CD4-positive, alpha-beta T cell (primary cell): Measurements from ENCODE around the gene MAN1C1. TPM values are rescaled to one million over a fixed set of nuclear protein-coding genes. Genes with fewer than 3 reads are reported as not detected.
"Not testable (repeated sequence)": the region's sequence is repeated elsewhere in the genome, so short reads cannot be mapped to it uniquely, and the experiment has no call there.

Source experiments
- ATAC-seq: fragments of 200-7000 bp; cut with Tn5 transposase; one replicate; pipeline ENCODE4 v1.10.0; 2022; ENCODE audit warnings: mild to moderate bottlenecking; ENCODE audit not compliant: poor library complexity
- CTCF ChIA-PET: fragments of 350-600 bp; sonication (Branson Sonifier 250); formaldehyde crosslinking; loops from one replicate; lab custom pipeline; 2021; ENCODE audit warnings: antibody characterized with exemption, inconsistent platforms; lab: Charles Lee
- POLR2A ChIA-PET: fragments of 350-600 bp; sonication (Branson Sonifier 250); formaldehyde crosslinking; loops from one replicate; lab custom pipeline; 2021; ENCODE audit warnings: antibody characterized with exemption, inconsistent platforms; lab: Charles Lee
- DNase-seq, 14 experiments: peaks; one replicate each; pipeline ENCODE4 v3.0.0-alpha.2; 2013 to 2020; ENCODE audit warnings: mixed read lengths in 2 of 14
- H3K27ac ChIP-seq, 2 donors: one replicate each; pipeline versions ENCODE4 v1.5.1 to v1.7.0; 2013; ENCODE audit warnings: low read length in 2 of 2, low read depth in 1 of 2, mild to moderate bottlenecking in 1 of 2
- H3K27me3 ChIP-seq, 2 experiments: 1 replicate in 1 of 2; 2 replicates in 1 of 2; pipeline versions ENCODE4 v1.6.1 to v1.7.0; 2013; ENCODE audit warnings: low read length in 2 of 2, control low read depth in 1 of 2, mild to moderate bottlenecking in 1 of 2, moderate library complexity in 1 of 2; ENCODE audit not compliant: insufficient read depth in 2 of 2, control insufficient read depth in 1 of 2
- H3K36me3 ChIP-seq: one replicate; pipeline ENCODE4 v1.6.1; 2013; ENCODE audit warnings: low read length, control low read depth; ENCODE audit not compliant: insufficient read depth
- H3K4me1 ChIP-seq: one replicate; pipeline ENCODE4 v1.6.1; 2013; ENCODE audit warnings: low read length, control low read depth; ENCODE audit not compliant: insufficient read depth
- H3K4me3 ChIP-seq: one replicate; pipeline ENCODE4 v1.5.1; 2013; ENCODE audit warnings: mild to moderate bottlenecking, low read length, moderate library complexity
- H3K9me3 ChIP-seq, 2 experiments: 1 replicate in 1 of 2; 2 replicates in 1 of 2; pipeline versions ENCODE4 v1.6.1 to v1.7.0; 2013; ENCODE audit warnings: low read length in 2 of 2, mild to moderate bottlenecking in 2 of 2, control low read depth in 1 of 2, moderate library complexity in 1 of 2; ENCODE audit not compliant: control insufficient read depth in 1 of 2, insufficient read depth in 1 of 2
- H3K27ac Mint-ChIP-seq: one replicate; pipeline ENCODE4 v1.8.0; 2020; ENCODE audit warnings: mixed read lengths
- H3K27me3 Mint-ChIP-seq: one replicate; pipeline ENCODE4 v1.8.0; 2021; ENCODE audit warnings: mixed read lengths
- H3K36me3 Mint-ChIP-seq: one replicate; pipeline ENCODE4 v1.8.0; 2021; ENCODE audit warnings: low read depth, mixed read lengths
- H3K4me1 Mint-ChIP-seq: one replicate; pipeline ENCODE4 v1.8.0; 2021; ENCODE audit warnings: low read depth, mixed read lengths
- H3K4me3 Mint-ChIP-seq: one replicate; pipeline ENCODE4 v1.8.0; 2020; ENCODE audit warnings: mild to moderate bottlenecking, mixed read lengths
- H3K9me3 Mint-ChIP-seq: one replicate; pipeline ENCODE4 v1.8.0; 2020; ENCODE audit warnings: mixed read lengths
- intact Hi-C, 2 experiments: fragments of 100-400 bp; cut with DNase I in 1 of 2; cut with micrococcal nuclease in 1 of 2; formaldehyde crosslinking; loops; one replicate each; pipeline versions ENCODE4 v1.15.1 to v1.9.0; 2023 to 2025; cut with DNase I, micrococcal nuclease
- total RNA-seq, 174 experiments: library from RNA in 2 of 174; stranded (reverse) in 2 of 174; gene quantifications; one replicate each; pipeline ENCODE4 v1.2.3 and lab custom pipeline; 2021 to 2026
- TF ChIP-seq, protein P1 (sequence below): fragments of 200-600 bp; IDR thresholded peaks from one replicate; pipeline ENCODE4 v1.8.0; 2022; ENCODE audit warnings: antibody characterized with exemption, mild to moderate bottlenecking

Gene MAN1C1
- total RNA-seq, 2 experiments from 2014 or later: 44.4 to 46.9 TPM

GRCh38 chr1:25658791-25659431 is 42.3 kb downstream of the MAN1C1 start:
- Histone ChIP-seq H3K27ac (no peak overlapping the region), H3K9me3 (no peaks in the 10 kb centered on the region), H3K4me3 (no peak overlapping the region), H3K36me3 (peaks cover 23% of the 10 kb centered on the region), H3K27me3 (no peaks in the 10 kb centered on the region), H3K4me1 (peaks cover 19% of the 10 kb centered on the region)
- no peak for DNase-seq
- TF ChIP-seq, protein P1, sequence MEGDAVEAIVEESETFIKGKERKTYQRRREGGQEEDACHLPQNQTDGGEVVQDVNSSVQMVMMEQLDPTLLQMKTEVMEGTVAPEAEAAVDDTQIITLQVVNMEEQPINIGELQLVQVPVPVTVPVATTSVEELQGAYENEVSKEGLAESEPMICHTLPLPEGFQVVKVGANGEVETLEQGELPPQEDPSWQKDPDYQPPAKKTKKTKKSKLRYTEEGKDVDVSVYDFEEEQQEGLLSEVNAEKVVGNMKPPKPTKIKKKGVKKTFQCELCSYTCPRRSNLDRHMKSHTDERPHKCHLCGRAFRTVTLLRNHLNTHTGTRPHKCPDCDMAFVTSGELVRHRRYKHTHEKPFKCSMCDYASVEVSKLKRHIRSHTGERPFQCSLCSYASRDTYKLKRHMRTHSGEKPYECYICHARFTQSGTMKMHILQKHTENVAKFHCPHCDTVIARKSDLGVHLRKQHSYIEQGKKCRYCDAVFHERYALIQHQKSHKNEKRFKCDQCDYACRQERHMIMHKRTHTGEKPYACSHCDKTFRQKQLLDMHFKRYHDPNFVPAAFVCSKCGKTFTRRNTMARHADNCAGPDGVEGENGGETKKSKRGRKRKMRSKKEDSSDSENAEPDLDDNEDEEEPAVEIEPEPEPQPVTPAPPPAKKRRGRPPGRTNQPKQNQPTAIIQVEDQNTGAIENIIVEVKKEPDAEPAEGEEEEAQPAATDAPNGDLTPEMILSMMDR: no peak
- intact Hi-C loops: loop anchor here in 1 of 2 experiments (5.0 kb wide), 1 partner anchor 37 kb away; no protein-coding TSS in a partner anchor
- ATAC-seq: no peak
- H3K9me3 Mint-ChIP-seq: no peaks in the 10 kb centered on the region
- peaks cover 82% of the 10 kb centered on the region for H3K4me1 Mint-ChIP-seq
- H3K27ac Mint-ChIP-seq: peak overlapping the region; percentile 57
- no peaks in the 10 kb centered on the region for H3K27me3 Mint-ChIP-seq
- peaks cover 68% of the 10 kb centered on the region for H3K36me3 Mint-ChIP-seq
- H3K4me3 Mint-ChIP-seq: no peak overlapping the region
- ChIA-PET CTCF (interaction anchor here (2.3 kb wide), 1 partner anchor 40 kb away, joined by 6 read pairs; no protein-coding TSS in a partner anchor), POLR2A (interaction anchor here (1.0 to 1.5 kb wide), 4 partner anchors 10 to 40 kb away, joined by 3 to 5 read pairs (median 4); no protein-coding TSS in a partner anchor)

DNA sequence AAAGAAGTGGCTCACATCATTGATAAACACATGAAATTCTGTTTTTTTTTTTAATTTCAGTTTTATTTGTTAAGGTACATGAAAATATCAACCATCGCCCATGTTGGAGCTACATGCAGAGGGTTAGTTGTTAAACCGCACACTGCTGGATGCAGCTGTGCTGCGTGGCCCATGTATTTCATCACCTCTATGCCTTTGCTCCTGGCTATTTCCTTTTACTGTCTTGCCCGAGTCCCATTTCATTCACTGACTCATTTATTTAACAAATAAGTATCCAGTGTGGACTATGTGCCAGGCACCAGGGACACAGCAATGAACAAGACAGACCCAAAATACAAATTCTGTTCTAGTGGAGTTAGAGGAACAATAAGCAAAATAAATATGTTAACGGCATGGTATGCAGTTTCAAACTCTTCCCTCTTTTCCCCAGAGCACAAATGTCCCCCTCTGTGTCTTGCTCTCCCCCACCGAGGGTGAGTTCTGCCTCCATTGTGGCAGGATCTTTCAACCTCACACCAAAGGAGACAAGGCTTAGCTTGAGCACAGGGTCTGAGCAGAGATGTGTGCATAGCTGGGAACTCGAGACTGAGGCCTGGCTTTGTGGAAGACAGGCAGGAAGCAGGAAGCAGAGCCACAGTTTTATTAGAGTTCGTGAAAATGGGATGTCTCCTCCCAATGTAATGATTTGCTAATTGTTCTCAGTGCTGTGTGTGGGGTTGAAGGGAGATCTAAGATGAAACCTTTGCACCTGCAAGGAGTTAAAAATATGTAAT is 44.6 kb downstream of the MAN1C1 start:
- POLR2A ChIA-PET: interaction anchor here (0.6 kb wide), 1 partner anchor 297 kb away, joined by 3 read pairs; no protein-coding TSS in a partner anchor
- no peaks in the 10 kb centered on the region for H3K9me3 Mint-ChIP-seq

GRCh38 chr1:25662061-25662460 is 45.5 kb downstream of the MAN1C1 start:
- no peaks in the 10 kb centered on the region for H3K9me3 Mint-ChIP-seq
- Histone ChIP-seq H3K4me1 (peaks cover 22% of the 10 kb centered on the region), H3K27ac (no peak overlapping the region), H3K4me3 (no peak overlapping the region), H3K9me3 (no peaks in the 10 kb centered on the region), H3K27me3 (no peaks in the 10 kb centered on the region), H3K36me3 (peaks cover 14% of the 10 kb centered on the region)
- peak overlapping the region; percentile 65 for H3K27ac Mint-ChIP-seq
- no peak for ATAC-seq
- POLR2A ChIA-PET: no interaction called here
- intact Hi-C loops: no loop called here
- DNase-seq: no peak
- peaks cover 69% of the 10 kb centered on the region for H3K36me3 Mint-ChIP-seq
- TF ChIP-seq, protein P1: no peak
- H3K4me3 Mint-ChIP-seq: no peak overlapping the region
- H3K27me3 Mint-ChIP-seq: no peaks in the 10 kb centered on the region
- peaks cover 86% of the 10 kb centered on the region for H3K4me1 Mint-ChIP-seq
- CTCF ChIA-PET: no interaction called here

More for the DNA sequence above, 44.6 kb downstream of the MAN1C1 start:
- no peak overlapping the region for H3K27ac ChIP-seq
- CTCF ChIA-PET: interaction anchor here (0.8 to 1.3 kb wide), 2 partner anchors 39 to 94 kb away, joined by 3 read pairs; no protein-coding TSS in a partner anchor
- DNase-seq (no peak), ATAC-seq (no peak)
- H3K4me3 ChIP-seq: no peak overlapping the region
- peak overlapping the region; percentile 65 for H3K27ac Mint-ChIP-seq
- intact Hi-C loops: no loop called here
- no peaks in the 10 kb centered on the region for H3K27me3 Mint-ChIP-seq
- TF ChIP-seq, protein P1: no peak
- peaks cover 17% of the 10 kb centered on the region for H3K4me1 ChIP-seq
- H3K36me3 ChIP-seq: peaks cover 14% of the 10 kb centered on the region
- no peaks in the 10 kb centered on the region for H3K27me3 ChIP-seq
- peaks cover 85% of the 10 kb centered on the region for H3K4me1 Mint-ChIP-seq
- no peak overlapping the region for H3K4me3 Mint-ChIP-seq
- H3K9me3 ChIP-seq: no peaks in the 10 kb centered on the region
- peaks cover 67% of the 10 kb centered on the region for H3K36me3 Mint-ChIP-seq

DNA sequence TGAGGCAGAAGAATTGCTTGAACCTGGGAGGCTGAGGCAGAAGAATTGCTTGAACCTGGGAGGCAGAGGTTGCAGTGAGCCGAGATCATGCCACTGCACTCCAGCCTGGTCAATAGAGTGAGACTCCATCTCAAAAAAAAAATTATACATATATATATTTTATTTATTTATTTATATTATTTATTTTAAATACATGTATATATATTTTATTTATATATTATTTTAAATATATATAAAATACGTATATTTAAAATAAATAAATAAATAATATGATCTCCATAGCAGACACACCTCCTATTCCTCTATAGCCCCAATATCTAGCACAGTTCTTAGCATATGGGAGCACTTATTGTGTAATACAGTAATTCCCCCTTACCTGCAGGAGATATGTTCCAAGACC is 46.4 kb downstream of the MAN1C1 start:
- intact Hi-C loops, CTCF ChIA-PET, ATAC-seq, POLR2A ChIA-PET, H3K4me3 ChIP-seq, DNase-seq, H3K36me3 ChIP-seq, H3K9me3 ChIP-seq, H3K27me3 Mint-ChIP-seq, H3K27ac ChIP-seq, H3K4me3 Mint-ChIP-seq, H3K27me3 ChIP-seq, H3K9me3 Mint-ChIP-seq: not testable (repeated sequence)
- H3K4me1 Mint-ChIP-seq: peaks cover 86% of the 10 kb centered on the region
- H3K4me1 ChIP-seq: peaks cover 18% of the 10 kb centered on the region
- peak overlapping the region; percentile 96 for H3K27ac Mint-ChIP-seq
- peaks cover 60% of the 10 kb centered on the region for H3K36me3 Mint-ChIP-seq
